Activated naive CD8-positive, alpha-beta T cell (primary cell): Measurements from ENCODE around the gene MAMLD1.

Source experiments
- H3K27ac Mint-ChIP-seq: one replicate; pipeline ENCODE4 v1.8.0; 2021; ENCODE audit warnings: mixed read lengths
- H3K27me3 Mint-ChIP-seq: one replicate; pipeline ENCODE4 v1.8.0; 2021; ENCODE audit warnings: mixed read lengths
- H3K36me3 Mint-ChIP-seq: one replicate; pipeline ENCODE4 v1.8.0; 2021; ENCODE audit warnings: mixed read lengths
- H3K4me1 Mint-ChIP-seq: one replicate; pipeline ENCODE4 v1.8.0; 2021; ENCODE audit warnings: low read depth, mixed read lengths
- H3K4me3 Mint-ChIP-seq: one replicate; pipeline ENCODE4 v1.8.0; 2021; ENCODE audit warnings: mild to moderate bottlenecking, mixed read lengths
- H3K9me3 Mint-ChIP-seq: one replicate; pipeline ENCODE4 v1.8.0; 2021; ENCODE audit warnings: low read depth, mixed read lengths

The MAMLD1 gene

DNA sequence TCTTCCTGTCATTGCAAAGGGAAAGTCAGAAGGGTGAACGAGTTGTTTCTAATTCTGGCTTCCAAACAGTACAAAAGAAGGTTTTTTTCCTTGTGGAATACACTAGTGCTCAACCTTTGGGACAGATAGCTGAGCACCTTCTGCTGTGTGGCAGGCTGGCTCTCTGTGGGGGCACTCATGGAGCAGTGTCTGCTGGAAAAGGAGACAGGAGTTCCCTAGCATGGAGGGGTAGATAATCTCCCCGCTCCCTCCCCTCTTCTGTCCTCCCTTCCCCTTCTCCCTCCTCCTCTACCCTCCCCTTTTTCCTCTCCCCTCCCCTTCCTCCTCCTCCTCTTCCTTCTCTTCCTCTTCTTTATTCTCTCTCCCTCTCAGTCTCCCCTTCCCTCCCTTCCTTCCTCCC is 142.9 kb downstream of the MAMLD1 start:
- H3K36me3 Mint-ChIP-seq = no peaks in the 10 kb centered on the region
- no peaks in the 10 kb centered on the region for H3K4me1 Mint-ChIP-seq
- no peaks in the 10 kb centered on the region for H3K27me3 Mint-ChIP-seq
- H3K27ac Mint-ChIP-seq = no peak overlapping the region
- no peaks in the 10 kb centered on the region for H3K9me3 Mint-ChIP-seq
- H3K4me3 Mint-ChIP-seq = no peak overlapping the region

DNA sequence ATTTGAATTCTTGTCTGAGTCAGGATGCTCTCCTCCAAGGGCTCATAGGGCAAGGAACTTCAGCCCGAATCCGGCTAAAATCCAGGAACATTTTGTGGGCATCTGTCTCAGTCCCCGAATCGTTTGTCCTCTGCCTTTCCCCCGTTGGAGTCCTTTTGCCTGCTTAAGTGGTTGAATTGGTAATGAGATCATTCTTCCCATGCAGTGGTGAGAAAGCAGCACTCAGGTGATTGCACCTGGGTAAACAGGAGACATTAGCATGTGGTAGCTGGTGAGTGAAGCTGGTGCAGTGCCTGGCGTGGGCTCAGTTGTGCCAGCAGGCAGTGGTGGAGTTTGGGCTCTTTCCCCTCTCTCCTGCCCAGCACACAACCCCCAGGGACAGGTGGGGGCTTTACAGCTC is 143.4 kb downstream of the MAMLD1 start:
- no peaks in the 10 kb centered on the region for H3K27me3 Mint-ChIP-seq
- H3K4me1 Mint-ChIP-seq = no peaks in the 10 kb centered on the region
- H3K27ac Mint-ChIP-seq = no peak overlapping the region
- no peak overlapping the region for H3K4me3 Mint-ChIP-seq
- H3K9me3 Mint-ChIP-seq = no peaks in the 10 kb centered on the region
- no peaks in the 10 kb centered on the region for H3K36me3 Mint-ChIP-seq

DNA sequence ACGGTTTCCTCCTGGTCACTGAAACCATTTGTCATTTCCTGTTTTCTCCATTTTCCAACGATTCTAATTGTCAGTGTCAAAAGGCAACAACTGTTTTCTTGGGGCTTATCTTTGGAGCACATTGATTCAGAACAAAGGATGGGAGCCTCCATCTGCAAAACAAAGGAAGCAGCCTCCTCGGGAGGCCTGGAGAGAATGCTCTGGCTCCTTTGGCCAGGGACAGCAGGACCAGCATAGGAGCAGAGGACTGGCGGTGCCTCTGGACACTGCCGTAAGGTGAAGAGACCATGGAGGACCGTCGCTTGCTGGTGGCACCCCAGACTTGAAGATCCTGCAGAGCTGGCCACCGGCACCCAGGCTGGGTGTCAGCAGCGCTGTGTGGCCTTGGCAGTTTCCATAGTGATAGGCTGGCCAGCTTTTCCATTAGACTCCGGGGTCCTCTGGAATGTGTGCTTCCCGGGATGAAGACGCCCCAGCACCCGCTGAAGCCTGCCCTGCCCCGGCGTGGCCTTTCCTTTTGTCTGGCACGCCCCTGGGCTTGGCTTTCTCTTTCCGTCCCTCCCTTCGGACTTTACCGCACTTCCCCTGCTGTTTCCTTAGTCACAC is 144.2 kb downstream of the MAMLD1 start:
- H3K4me1 Mint-ChIP-seq = no peaks in the 10 kb centered on the region
- no peaks in the 10 kb centered on the region for H3K9me3 Mint-ChIP-seq
- no peaks in the 10 kb centered on the region for H3K36me3 Mint-ChIP-seq
- H3K27me3 Mint-ChIP-seq = no peaks in the 10 kb centered on the region
- H3K4me3 Mint-ChIP-seq = no peak overlapping the region
- no peak overlapping the region for H3K27ac Mint-ChIP-seq

DNA sequence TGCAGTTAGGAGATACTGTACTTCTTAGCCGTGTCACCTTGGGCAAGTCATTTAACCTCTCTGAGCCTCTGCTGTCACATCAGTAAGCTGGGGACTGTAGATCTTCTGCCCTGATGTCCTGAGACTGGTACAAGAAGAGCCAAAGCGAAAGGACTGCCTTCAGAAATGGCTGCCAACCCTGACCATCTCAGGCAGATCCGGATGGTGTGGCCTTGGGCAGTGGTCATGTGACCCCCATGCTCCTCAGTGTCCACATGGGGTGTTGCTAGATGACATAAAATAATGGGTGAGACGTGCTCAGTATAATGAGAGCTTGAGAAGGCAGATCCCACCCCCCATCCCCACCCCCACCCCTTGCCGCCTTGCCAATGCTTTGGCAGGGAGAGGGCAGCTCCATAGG is 144.9 kb downstream of the MAMLD1 start:
- H3K27ac Mint-ChIP-seq = no peak overlapping the region
- H3K4me3 Mint-ChIP-seq = no peak overlapping the region
- no peaks in the 10 kb centered on the region for H3K36me3 Mint-ChIP-seq
- no peaks in the 10 kb centered on the region for H3K27me3 Mint-ChIP-seq
- no peaks in the 10 kb centered on the region for H3K9me3 Mint-ChIP-seq
- no peaks in the 10 kb centered on the region for H3K4me1 Mint-ChIP-seq

DNA sequence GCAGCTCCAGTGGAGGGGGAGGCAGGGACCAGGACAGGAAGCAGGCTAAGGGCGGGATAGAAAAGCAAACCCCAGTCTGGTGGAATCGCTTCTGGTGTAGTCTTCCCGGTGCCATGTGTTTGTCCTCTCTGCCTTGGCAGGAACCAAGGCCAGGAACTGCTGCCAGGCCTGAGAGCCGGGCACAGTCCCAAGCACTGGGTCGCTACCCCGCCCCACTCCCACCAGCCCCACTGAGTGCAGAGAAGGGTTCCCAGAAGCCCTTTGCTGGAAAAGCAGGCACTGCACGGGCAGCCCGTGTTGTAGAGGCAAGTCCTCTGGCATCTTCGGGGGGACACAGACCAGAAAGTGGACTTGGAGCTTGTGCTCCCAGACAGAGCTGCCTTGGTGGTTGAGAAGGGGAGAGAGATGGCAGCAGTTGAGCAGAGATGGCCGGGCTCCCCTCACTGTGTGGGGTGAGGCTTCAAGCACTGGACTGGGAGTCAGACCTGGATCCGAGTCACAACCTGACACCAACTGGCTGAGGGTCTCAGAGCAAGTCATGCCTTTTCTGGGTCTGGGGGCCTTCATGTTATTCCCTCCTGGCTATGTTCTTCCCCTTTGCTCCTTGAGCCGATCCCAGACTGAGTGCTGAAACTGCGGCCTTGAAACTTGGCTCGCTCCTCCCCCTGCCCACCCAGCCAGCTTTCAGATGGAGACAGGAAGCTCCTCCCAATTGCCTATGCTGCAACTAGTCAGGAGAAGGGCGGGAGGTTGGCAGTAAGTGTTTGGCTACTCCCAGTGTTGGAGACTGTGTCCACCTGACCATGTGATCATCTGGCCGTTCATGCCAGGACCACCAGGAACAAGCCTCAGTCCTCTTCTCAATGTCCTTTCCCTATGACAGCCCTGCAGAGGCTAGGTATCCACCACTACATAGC is 145.6 kb downstream of the MAMLD1 start:
- no peak overlapping the region for H3K27ac Mint-ChIP-seq
- H3K4me1 Mint-ChIP-seq = no peaks in the 10 kb centered on the region
- H3K4me3 Mint-ChIP-seq = no peak overlapping the region
- no peaks in the 10 kb centered on the region for H3K9me3 Mint-ChIP-seq
- no peaks in the 10 kb centered on the region for H3K27me3 Mint-ChIP-seq
- H3K36me3 Mint-ChIP-seq = no peaks in the 10 kb centered on the region

DNA sequence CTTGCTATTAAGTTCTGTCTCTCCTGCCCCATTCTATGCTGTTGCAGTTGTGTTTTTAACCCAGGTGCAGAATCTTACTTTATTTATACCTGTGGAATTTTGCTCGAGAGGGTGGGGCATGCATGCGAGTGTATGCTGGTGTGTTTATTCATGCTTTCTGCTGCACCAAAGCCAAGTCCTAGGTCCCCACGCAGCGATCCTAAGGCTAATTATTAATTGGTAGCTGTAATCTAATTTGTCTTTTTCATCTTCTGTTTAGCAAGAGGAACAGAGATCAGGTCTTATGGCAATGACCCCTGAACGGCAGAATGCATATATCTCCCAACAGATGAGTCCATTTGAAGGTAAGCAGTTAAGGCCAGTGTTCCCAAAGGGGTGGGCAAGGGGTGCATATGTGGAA is 146.6 kb downstream of the MAMLD1 start:
- no peak overlapping the region for H3K4me3 Mint-ChIP-seq
- H3K27ac Mint-ChIP-seq = no peak overlapping the region
- no peaks in the 10 kb centered on the region for H3K9me3 Mint-ChIP-seq
- no peaks in the 10 kb centered on the region for H3K27me3 Mint-ChIP-seq
- H3K4me1 Mint-ChIP-seq = no peaks in the 10 kb centered on the region
- H3K36me3 Mint-ChIP-seq = no peaks in the 10 kb centered on the region

DNA sequence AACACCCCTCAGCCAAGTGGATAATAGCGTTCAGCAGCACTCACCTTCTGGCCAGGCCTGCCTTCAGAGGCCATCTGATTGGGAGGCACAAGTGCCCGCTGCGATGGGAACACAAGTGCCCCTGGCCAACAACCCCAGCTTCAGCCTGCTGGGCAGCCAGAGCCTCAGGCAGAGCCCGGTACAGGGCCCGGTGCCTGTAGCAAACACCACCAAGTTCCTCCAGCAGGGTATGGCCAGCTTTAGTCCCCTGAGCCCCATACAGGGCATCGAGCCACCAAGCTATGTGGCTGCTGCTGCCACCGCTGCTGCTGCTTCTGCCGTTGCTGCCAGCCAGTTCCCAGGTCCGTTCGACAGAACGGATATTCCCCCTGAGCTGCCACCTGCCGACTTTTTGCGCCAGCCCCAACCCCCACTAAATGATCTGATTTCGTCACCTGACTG is 149.4 kb downstream of the MAMLD1 start:
- H3K4me1 Mint-ChIP-seq = no peaks in the 10 kb centered on the region
- H3K27ac Mint-ChIP-seq = no peak overlapping the region
- H3K4me3 Mint-ChIP-seq = no peak overlapping the region
- H3K36me3 Mint-ChIP-seq = no peaks in the 10 kb centered on the region
- H3K9me3 Mint-ChIP-seq = no peaks in the 10 kb centered on the region
- H3K27me3 Mint-ChIP-seq = no peaks in the 10 kb centered on the region

DNA sequence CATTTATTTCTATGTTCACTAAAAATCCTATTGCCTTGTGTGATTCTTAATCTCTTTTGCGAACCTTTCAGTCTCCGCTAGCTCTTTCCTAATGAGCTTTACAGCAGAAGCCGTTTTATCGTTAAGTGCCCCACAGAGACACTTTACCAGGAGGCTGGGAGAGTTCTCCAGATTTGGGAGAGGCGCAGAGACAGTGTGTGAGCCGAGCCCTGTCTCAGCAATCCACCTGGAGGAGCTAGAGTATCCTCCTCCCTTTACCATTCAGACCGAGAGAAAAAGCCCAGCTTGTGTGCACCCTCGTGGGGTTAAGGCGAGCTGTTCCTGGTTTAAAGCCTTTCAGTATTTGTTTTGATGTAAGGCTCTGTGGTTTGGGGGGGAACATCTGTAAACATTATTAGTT is 150.4 kb downstream of the MAMLD1 start:
- H3K27me3 Mint-ChIP-seq = no peaks in the 10 kb centered on the region

DNA sequence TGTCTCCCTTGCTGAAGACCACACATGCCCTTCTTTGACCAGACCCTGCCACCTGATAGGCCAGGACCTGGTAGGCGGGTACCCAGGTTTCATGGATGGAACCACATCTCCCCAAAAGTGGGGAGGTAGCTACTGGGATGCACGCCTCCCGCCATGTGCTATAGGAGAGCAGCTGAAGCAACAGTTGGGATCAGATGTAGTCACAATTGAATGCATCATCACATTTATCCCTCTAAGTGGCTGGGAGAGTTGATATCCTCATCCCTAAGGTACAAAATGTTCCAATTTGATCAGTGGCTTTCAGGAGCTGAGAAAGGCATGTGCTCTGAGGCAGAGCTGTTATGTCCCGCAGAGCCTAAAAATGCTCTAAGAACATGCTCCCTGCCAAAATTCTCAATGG is 151.3 kb downstream of the MAMLD1 start:
- no peaks in the 10 kb centered on the region for H3K4me1 Mint-ChIP-seq

More for the DNA sequence above, 150.4 kb downstream of the MAMLD1 start:
- H3K9me3 Mint-ChIP-seq = no peaks in the 10 kb centered on the region
- H3K4me1 Mint-ChIP-seq = no peaks in the 10 kb centered on the region
- H3K4me3 Mint-ChIP-seq = no peak overlapping the region
- no peak overlapping the region for H3K27ac Mint-ChIP-seq
- H3K36me3 Mint-ChIP-seq = no peaks in the 10 kb centered on the region

DNA sequence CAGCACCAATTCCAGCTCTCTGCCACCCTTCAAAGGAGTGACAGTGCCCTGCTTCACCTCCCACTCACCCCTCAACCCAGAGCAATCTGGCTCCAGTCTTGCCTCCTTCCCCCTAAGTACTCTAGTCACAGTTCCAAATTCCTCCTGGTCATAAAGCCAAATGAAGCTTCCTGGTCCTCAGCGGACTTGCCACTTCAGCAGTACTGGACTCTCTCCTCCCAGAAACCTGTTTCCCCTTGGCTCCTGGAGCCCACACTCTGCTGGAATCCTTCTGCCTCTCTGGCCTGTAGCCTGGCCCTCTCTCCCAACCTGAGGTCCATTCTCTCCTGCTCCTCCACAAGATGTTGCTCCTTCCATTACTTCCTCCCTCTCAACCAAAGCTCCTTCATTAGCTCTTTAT is 152.7 kb downstream of the MAMLD1 start:
- Mint-ChIP-seq H3K36me3 (no peaks in the 10 kb centered on the region), H3K27me3 (no peaks in the 10 kb centered on the region), H3K9me3 (no peaks in the 10 kb centered on the region), H3K4me3 (no peak overlapping the region), H3K27ac (no peak overlapping the region), H3K4me1 (no peaks in the 10 kb centered on the region)

More for the DNA sequence above, 151.3 kb downstream of the MAMLD1 start:
- Mint-ChIP-seq H3K27ac (no peak overlapping the region), H3K27me3 (no peaks in the 10 kb centered on the region), H3K36me3 (no peaks in the 10 kb centered on the region), H3K9me3 (no peaks in the 10 kb centered on the region), H3K4me3 (no peak overlapping the region)

DNA sequence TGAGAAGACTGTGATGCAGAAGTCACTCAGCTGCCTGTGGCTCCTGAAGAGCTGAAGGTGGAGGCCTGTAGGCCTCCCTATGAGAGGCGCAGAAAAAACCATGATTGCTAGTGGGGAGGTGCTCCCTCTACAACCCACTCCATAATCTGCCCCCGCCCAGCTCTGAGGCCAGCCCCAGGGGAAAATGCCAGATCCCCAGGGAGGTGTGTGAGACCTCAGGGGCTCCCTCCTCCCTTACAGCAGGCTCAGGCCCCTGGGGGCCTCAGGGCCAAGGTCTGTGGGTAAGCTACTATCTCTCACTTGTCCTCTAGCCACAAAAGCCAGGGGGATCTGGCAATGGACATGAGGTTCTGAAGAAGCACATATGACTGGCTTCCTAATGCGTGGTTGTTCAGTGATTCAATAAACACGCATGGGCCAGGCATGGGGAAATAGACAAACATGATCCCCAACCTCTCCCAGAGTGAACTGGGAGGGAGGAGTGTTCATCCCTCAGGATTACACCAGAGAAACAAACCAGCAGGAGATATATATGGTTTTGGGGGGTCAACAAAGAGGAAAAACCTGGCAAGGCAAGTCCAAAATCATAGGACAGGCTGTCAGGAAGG is 154.3 kb downstream of the MAMLD1 start:
- H3K27ac Mint-ChIP-seq = no peak overlapping the region
- H3K4me1 Mint-ChIP-seq = no peaks in the 10 kb centered on the region
- H3K9me3 Mint-ChIP-seq = no peaks in the 10 kb centered on the region
- no peak overlapping the region for H3K4me3 Mint-ChIP-seq
- H3K36me3 Mint-ChIP-seq = no peaks in the 10 kb centered on the region
- no peaks in the 10 kb centered on the region for H3K27me3 Mint-ChIP-seq

DNA sequence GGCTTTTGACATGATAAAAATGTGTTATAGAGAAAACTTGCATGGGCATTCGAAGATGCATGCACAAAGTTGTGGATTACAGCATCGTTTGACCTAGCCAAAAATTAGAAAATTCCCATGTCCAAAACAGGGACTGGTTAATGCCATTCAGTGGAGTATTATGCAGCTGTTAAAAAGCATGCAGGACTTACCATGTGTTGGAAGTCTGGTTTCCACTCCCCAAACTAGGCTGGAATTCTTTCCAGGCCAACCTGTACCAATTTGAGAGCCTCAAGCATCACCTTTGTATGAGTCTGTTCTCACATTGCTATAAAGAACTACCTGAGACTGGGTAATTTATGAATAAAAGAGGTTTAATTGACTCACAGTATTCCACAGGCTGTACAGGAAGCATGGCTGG is 159.4 kb downstream of the MAMLD1 start:
- no peak overlapping the region for H3K27ac Mint-ChIP-seq
- H3K9me3 Mint-ChIP-seq = no peaks in the 10 kb centered on the region
- no peaks in the 10 kb centered on the region for H3K36me3 Mint-ChIP-seq
- H3K4me3 Mint-ChIP-seq = no peak overlapping the region
- no peaks in the 10 kb centered on the region for H3K27me3 Mint-ChIP-seq
- H3K4me1 Mint-ChIP-seq = no peaks in the 10 kb centered on the region

DNA sequence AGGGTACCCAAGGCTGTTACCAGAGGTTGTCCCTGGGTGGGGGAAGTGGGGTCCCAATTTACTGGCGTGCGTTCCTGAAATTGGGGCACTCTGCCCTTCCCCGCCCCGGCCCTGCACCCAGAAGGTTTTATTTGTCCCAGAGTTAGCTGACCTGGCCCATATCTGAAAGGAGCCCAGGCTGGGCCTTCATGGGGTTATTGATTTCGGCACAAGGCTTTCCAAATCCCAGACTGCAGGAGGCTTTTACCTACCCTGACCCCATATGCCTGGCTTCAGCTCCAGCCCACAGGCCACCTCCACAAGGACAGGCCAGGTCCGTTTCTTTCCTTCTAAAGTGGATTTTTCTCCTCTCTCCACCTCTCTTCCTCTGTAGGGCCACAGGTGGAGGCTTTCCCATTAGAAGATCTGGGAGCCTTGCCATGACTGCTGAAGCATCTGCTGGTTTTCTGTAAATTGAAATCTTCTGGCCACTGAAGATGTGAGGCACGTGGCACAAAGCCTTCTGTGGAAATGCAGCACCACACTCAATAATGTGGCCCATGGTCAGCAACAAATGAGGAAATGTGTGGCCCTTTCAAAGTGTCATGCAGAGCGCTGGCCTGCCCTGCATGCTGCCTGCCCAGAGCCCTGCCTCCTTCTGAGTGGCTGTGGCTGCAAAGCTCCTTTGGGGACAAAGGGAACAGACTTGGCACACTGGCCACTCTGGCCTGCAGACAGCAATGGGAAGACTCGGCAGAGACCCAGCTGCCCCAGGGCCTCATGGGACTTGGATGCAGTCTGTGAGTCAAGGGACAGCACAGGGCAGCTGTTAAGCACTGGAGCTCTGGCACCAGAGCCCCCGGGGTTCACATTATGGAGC is 162.2 kb downstream of the MAMLD1 start:
- H3K9me3 Mint-ChIP-seq = no peaks in the 10 kb centered on the region
- no peaks in the 10 kb centered on the region for H3K36me3 Mint-ChIP-seq
- H3K4me1 Mint-ChIP-seq = no peaks in the 10 kb centered on the region
- H3K27ac Mint-ChIP-seq = no peak overlapping the region
- no peaks in the 10 kb centered on the region for H3K27me3 Mint-ChIP-seq
- H3K4me3 Mint-ChIP-seq = no peak overlapping the region

DNA sequence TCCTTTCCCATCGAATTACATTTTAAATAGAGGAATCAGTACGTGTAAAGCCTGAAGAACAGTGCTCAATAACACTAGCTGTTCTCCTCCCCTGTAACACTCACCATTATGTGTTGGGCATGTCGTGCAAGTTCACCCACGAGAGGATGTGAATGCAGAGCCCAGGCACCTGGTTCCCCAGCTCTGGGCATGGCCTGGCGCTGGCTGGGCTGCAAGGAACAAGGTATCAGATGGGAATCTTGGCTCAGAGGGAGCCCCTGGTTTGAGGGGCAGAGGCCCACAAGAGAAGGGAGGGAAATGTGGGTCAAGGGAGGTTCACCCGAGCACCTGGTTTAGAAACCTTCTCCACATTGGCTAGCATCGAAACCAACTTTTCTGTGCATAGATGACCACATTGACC is 163.6 kb downstream of the MAMLD1 start:
- Mint-ChIP-seq H3K9me3 (no peaks in the 10 kb centered on the region), H3K27ac (no peak overlapping the region), H3K4me1 (no peaks in the 10 kb centered on the region), H3K36me3 (no peaks in the 10 kb centered on the region), H3K4me3 (no peak overlapping the region), H3K27me3 (no peaks in the 10 kb centered on the region)

DNA sequence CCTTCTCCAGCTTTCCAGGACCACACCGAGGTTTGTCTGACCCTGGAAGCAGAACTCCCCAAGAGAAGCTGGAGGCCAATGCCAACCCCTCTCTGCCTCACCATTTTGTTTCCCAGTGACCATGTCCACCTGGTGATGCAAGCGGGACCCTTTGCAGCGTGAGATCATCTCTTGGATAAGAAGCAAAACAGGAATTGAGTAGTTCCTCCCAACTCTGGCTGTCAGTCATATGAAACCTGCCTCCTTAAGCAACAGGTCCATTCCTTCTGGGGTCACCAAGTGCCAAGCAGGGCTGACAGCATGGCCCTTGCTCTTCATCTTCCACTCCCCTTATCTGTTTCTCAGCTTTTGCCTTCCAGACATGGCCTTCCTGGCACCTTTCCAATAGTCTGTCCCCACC is 164.0 kb downstream of the MAMLD1 start:
- Mint-ChIP-seq H3K4me1 (no peaks in the 10 kb centered on the region), H3K4me3 (no peak overlapping the region), H3K36me3 (no peaks in the 10 kb centered on the region), H3K9me3 (no peaks in the 10 kb centered on the region), H3K27ac (no peak overlapping the region), H3K27me3 (no peaks in the 10 kb centered on the region)
